ENCODE data around the gene PLCB2. TPM values are rescaled to one million over a fixed set of nuclear protein-coding genes. Genes with fewer than 3 reads are reported as not detected.

PLCB2 gene
- total RNA-seq, 2 donors from 2014 or later = 90.4 to 91.8 TPM

GRCh38 chr15:40345867-40346578, 38.3 kb upstream of the PLCB2 start:
- ATAC-seq (replicated peaks in 1 of 2) (no peak), DNase-seq (no peak)
- H3K36me3 Mint-ChIP-seq (ENCODE audit: insufficient read depth in 2 of 2) = no peaks in the 10 kb centered on the region
- no peak overlapping the region for H3K27ac Mint-ChIP-seq
- no peak overlapping the region for H3K4me3 Mint-ChIP-seq
- H3K4me1 Mint-ChIP-seq (ENCODE audit: low read depth) = no peaks in the 10 kb centered on the region
- no peaks in the 10 kb centered on the region for H3K27me3 Mint-ChIP-seq (ENCODE audit: low read depth)
- H3K9me3 Mint-ChIP-seq = no peaks in the 10 kb centered on the region

GRCh38 chr15:40345225-40345866, 37.6 kb upstream of the PLCB2 start:
- ATAC-seq (replicated peaks in 1 of 2) = no peak
- no peak overlapping the region for H3K27ac Mint-ChIP-seq
- no peaks in the 10 kb centered on the region for H3K9me3 Mint-ChIP-seq
- no peaks in the 10 kb centered on the region for H3K4me1 Mint-ChIP-seq (ENCODE audit: low read depth)
- no peaks in the 10 kb centered on the region for H3K36me3 Mint-ChIP-seq (ENCODE audit: insufficient read depth in 2 of 2)
- H3K27me3 Mint-ChIP-seq (ENCODE audit: low read depth) = no peaks in the 10 kb centered on the region
- DNase-seq = no peak
- H3K4me3 Mint-ChIP-seq = no peak overlapping the region

DNA sequence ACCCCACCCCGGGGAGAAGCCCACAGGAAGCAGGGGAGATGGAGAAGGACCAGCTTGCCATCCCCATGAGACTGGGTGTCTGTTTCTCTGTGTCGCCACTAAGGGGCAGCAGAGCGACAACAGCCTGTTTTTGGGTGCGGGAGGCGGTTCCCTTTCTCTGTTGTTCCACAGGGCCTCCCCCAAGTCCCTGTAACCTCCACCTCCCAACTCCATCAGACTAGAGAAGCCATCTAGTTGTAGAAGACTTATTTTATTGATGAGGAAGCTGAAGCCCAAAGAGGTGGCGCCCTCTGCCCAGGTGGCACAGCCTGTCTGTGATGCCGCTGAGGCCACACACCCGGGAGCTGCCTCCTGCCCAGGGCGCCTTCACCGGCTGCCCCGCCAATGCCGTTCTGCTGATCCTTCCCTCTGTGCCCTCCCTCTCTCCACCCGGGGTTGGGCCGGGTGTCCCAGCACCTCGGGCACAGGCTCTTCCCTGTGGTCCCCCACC, 36.9 kb upstream of the PLCB2 start:
- no peaks in the 10 kb centered on the region for H3K27me3 Mint-ChIP-seq (ENCODE audit: low read depth)

GRCh38 chr15:40344217-40344616, 36.5 kb upstream of the PLCB2 start:
- Mint-ChIP-seq H3K27me3 (ENCODE audit: low read depth) (no peaks in the 10 kb centered on the region), H3K4me3 (no peak overlapping the region), H3K9me3 (no peaks in the 10 kb centered on the region), H3K36me3 (ENCODE audit: insufficient read depth in 2 of 2) (no peaks in the 10 kb centered on the region), H3K27ac (no peak overlapping the region), H3K4me1 (ENCODE audit: low read depth) (no peaks in the 10 kb centered on the region)
- ATAC-seq (replicated peaks in 1 of 2) (peak in 1 of 2 donors; percentile 18), DNase-seq (no peak)

More for the DNA sequence above, 36.9 kb upstream of the PLCB2 start:
- ATAC-seq (replicated peaks in 1 of 2) (peak; percentile 69 to 75), DNase-seq (peak; percentile 65 to 71)
- H3K4me3 Mint-ChIP-seq = no peak overlapping the region
- no peaks in the 10 kb centered on the region for H3K36me3 Mint-ChIP-seq (ENCODE audit: insufficient read depth in 2 of 2)
- H3K9me3 Mint-ChIP-seq = no peaks in the 10 kb centered on the region
- H3K27ac Mint-ChIP-seq = no peak overlapping the region
- H3K4me1 Mint-ChIP-seq (ENCODE audit: low read depth) = no peaks in the 10 kb centered on the region

GRCh38 chr15:40343512-40343911, 35.8 kb upstream of the PLCB2 start:
- ATAC-seq (replicated peaks in 1 of 2) (no peak), DNase-seq (no peak)
- no peaks in the 10 kb centered on the region for H3K36me3 Mint-ChIP-seq (ENCODE audit: insufficient read depth in 2 of 2)
- H3K4me3 Mint-ChIP-seq = no peak overlapping the region
- H3K9me3 Mint-ChIP-seq = no peaks in the 10 kb centered on the region
- no peaks in the 10 kb centered on the region for H3K27me3 Mint-ChIP-seq (ENCODE audit: low read depth)
- no peak overlapping the region for H3K27ac Mint-ChIP-seq
- H3K4me1 Mint-ChIP-seq (ENCODE audit: low read depth) = no peaks in the 10 kb centered on the region

DNA sequence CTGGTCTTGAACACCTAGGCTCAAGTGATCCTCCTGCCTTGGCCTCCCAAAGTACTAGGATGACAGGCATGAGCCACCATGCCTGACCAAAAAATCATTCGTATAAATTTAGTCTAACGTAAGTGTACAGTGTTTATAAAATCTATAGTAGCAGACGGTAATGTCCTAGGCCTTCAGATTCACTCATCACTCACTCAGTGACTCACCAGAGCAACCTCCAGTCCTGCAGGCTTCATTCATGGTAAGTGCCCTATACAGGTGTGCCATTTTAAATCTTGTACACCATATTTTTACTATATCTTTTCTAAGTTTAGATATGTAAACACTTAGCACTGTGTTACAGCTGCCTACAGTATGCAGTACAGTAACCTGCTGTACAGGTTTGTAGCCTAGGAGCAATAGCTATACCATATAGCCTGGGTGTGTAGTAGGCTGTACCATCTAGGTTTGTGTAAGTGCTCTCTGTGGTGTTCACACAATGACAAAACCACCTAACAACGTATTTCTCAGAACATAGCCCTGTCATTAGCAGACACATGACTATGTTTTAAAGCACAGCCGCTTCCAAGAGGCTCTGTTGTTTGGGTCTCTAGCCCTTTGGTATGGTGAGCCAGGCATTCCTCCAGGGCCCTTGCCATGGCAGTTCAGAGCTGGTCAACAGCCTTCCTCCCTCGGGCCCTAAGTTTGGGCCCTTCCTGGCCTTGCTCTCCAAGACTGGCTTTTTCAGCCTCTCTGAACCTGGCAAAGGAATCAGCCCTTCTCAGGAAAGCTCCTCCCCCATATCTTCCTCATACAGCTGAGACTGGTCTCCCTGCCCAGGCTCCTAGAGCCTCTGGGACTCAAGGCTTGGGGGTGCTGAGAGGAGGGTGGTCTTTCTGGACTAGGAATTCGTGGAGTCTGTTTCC, 34.9 kb upstream of the PLCB2 start:
- Mint-ChIP-seq H3K4me3 (no peak overlapping the region), H3K9me3 (no peaks in the 10 kb centered on the region), H3K27me3 (ENCODE audit: low read depth) (no peaks in the 10 kb centered on the region), H3K4me1 (ENCODE audit: low read depth) (no peaks in the 10 kb centered on the region), H3K36me3 (ENCODE audit: insufficient read depth in 2 of 2) (no peaks in the 10 kb centered on the region), H3K27ac (no peak overlapping the region)
- ATAC-seq (replicated peaks in 1 of 2) (no peak), DNase-seq (no peak)

DNA sequence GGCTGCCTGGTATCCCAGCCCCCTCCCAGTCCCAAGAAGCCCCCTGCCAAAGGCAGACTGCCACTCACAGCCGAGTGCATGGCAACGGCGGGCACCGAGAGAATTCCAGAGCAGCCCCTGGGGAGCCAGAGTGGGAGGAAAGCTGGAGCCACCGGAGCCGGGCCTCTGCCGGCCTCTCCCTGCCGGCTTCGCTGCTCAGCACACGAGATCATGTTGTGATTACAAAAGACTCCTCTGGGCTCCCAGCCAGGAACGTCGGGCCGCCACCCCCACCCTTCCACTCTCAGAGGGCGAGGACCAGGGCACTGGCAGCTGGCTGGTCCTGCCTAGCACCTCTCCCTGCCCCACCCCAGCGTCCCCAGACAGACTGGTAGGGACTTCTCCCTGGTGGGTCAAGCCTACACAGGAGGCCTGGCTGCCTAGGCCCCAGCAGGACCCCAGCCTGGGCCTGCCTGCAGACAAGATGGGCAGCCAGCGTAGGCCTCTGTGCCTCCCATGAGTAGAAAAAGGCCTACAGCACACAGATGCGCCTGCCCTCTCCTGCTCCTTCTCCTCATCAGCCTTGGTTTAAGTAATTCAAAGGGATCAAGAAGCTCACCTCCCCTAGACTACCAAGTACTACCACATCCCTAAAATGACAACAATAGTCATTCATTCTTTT, 33.1 kb upstream of the PLCB2 start, which contains the start of gene CCDC9B:
Gene CCDC9B, minus strand, starts transcription at position 200 of the 661 bp plus-strand sequence. Its CDS starts 120 bp downstream, at position 80.
- Mint-ChIP-seq H3K4me1 (ENCODE audit: low read depth) (no peaks in the 10 kb centered on the region), H3K36me3 (ENCODE audit: insufficient read depth in 2 of 2) (no peaks in the 10 kb centered on the region), H3K9me3 (no peaks in the 10 kb centered on the region), H3K27ac (no peak within 1 kb of the TSS), H3K27me3 (ENCODE audit: low read depth) (no peaks in the 10 kb centered on the region), H3K4me3 (no peak within 1 kb of the TSS)
- ATAC-seq (replicated peaks in 1 of 2) (no peak), DNase-seq (no peak)

DNA sequence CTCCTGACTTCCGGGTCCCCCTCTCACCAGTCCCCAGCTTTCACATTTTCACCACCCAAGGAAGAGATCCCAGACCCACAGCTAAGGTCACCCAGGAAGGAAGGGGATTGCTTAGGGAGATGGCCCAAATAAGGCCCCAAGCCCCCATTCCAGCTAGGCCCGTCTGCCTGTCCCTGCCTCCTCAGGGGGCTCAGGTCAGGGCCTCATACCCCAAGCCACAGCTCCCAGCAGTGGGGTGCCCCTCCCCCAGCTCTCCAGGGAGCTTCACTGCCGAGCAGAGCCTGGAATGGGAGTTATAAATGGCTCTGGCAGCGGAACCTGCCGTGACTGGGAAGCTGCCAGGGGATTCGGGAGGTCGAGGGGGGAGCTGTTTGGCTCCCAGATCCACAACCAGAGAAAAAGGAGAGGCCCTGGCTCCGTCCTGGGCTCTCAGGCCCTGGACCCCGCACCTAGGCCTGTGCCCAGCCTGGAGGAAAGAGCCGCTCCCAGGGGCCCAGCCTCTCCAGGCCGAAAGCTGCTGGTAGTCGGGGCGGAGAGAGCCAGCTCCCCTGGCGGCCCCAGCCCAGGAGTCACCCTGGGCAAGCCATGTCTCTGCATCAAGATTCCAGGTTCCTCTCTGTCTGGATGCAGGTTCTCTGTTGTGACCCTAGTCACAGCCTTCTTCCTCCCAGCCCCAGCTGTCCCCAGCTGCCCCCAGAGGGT, 32.5 kb upstream of the PLCB2 start:
- H3K4me3 Mint-ChIP-seq = no peak overlapping the region
- no peak for DNase-seq
- no peaks in the 10 kb centered on the region for H3K36me3 Mint-ChIP-seq (ENCODE audit: insufficient read depth in 2 of 2)
- peaks cover 4% of the 10 kb centered on the region for H3K4me1 Mint-ChIP-seq (ENCODE audit: low read depth)
- H3K27me3 Mint-ChIP-seq (ENCODE audit: low read depth) = no peaks in the 10 kb centered on the region
- H3K27ac Mint-ChIP-seq = no peak overlapping the region
- ATAC-seq (replicated peaks in 1 of 2) = no peak
- H3K9me3 Mint-ChIP-seq = no peaks in the 10 kb centered on the region

DNA sequence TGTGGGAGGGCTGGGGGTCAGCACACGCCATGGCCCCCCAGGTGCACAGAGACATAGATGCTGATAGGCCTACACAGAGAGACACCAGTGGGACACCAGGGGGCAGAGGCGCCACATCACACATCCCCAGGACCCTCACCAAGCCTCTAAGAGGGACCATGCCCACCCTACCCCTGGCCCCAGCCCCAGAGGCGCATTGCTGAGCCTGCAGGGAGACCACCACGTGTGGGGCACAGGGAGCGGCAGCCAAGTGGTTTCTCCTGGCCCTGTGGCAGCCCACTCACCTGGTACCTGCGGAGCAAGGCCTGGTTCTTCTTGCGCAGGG, 31.8 kb upstream of the PLCB2 start:
- no peak for ATAC-seq (replicated peaks in 1 of 2)
- no peak for DNase-seq
- Mint-ChIP-seq H3K27ac (no peak overlapping the region), H3K4me3 (no peak overlapping the region), H3K27me3 (ENCODE audit: low read depth) (no peaks in the 10 kb centered on the region), H3K9me3 (no peaks in the 10 kb centered on the region), H3K4me1 (ENCODE audit: low read depth) (peaks cover 4% of the 10 kb centered on the region), H3K36me3 (ENCODE audit: insufficient read depth in 2 of 2) (no peaks in the 10 kb centered on the region)

DNA sequence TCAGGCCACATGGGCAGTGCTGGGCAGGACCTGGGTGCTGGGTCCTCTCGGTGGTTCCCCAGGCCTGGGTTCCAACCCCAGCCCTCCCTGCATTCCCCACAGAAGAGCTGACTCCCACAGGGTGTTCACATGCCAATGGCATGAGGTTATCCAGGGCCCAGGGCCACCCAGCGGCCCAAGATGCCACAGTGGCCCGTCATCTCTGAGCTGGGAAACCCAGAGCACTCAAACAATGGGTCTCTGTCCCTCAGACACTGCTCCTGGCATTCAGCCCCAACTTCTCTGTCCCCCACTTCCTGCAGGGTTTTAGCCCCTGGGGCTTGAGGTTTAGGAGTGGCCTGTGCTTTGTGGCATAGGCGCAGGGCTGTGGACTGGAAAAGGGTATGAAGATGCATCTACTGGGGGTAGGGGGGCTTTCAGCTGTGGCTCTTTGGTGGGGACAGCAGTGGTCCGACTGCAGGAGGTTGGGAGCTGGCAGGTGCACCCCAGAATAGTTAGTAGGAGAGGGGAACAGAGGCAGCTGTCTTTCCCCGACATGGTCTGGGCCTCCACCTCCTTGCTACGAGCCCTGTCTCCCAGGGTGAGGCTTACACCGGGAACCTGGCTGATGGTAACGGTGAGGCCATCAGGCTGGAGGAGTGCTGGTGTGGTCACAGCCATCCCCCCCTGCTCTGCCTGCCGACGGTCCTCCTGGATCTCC, 31.3 kb upstream of the PLCB2 start:
- ATAC-seq (replicated peaks in 1 of 2) (no peak), DNase-seq (no peak)
- Mint-ChIP-seq H3K9me3 (no peaks in the 10 kb centered on the region), H3K4me3 (no peak overlapping the region), H3K27me3 (ENCODE audit: low read depth) (no peaks in the 10 kb centered on the region), H3K36me3 (ENCODE audit: insufficient read depth in 2 of 2) (no peaks in the 10 kb centered on the region), H3K4me1 (ENCODE audit: low read depth) (peaks cover 7% of the 10 kb centered on the region), H3K27ac (no peak overlapping the region)

DNA sequence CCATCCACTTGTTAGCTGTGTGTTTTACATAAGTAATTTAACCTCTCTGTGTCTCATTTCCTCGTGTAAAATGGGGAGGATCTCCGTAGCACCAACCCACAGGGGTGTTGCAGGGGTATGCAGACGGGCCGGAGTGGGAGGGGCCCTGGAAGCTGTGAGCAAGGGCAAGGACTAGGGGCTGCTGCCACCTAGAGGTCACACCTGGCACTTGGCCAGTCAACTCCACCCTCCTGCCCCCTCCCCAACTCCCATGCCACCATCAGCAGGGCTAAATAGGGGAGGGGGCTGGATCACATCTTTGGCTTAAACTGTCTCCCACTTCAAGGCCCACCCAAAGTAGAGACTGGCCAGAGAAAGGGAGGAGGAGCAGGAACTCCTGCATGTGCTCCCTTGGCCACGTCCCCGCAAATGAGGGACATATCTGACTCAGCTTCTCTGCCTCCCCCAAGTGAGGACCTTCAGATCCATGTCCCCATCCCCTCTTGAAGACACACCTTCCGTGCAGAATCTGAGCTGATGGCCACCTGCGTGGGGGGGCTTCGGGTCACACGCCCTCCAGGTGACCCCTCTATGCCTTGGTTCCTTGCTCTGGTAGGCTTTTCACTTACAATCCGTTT, 30.4 kb upstream of the PLCB2 start:
- Mint-ChIP-seq H3K4me1 (ENCODE audit: low read depth) (peaks cover 14% of the 10 kb centered on the region), H3K4me3 (no peak overlapping the region), H3K27ac (no peak overlapping the region), H3K27me3 (ENCODE audit: low read depth) (no peaks in the 10 kb centered on the region), H3K36me3 (ENCODE audit: insufficient read depth in 2 of 2) (no peaks in the 10 kb centered on the region), H3K9me3 (no peaks in the 10 kb centered on the region)
- DNase-seq = peak; percentile 84 to 88
- ATAC-seq (replicated peaks in 1 of 2) = peak; percentile 92 to 93

Data from activated T-cell treated with anti-CD3 and anti-CD28 coated beads, Interleukin-2, amount 50 U/mL, for 72 hours (primary cell).